ENCODE measurements around the gene ZNF157.
"Not testable (repeated sequence)": the region's sequence is repeated elsewhere in the genome, so short reads cannot be mapped to it uniquely, and the experiment has no call there.

The ZNF157 gene

DNA sequence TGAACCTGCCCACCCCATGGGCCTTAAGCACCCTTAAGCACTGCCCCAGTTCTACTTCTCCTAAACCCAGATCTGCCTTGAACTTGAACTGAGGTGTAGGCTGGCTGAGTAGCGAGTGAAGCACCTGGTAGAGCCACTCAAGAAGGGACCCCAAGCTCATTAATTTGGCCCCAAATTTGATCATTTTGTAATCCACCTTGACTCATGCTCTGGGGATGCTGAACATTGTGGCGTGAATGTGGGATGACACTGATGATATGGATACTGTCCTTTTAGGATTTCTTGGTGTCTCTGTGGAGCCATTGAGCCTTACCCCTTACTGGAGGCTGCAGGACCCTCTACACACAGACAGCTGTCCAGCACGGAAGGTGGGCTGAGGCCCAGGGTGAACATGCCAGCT, at the start of gene ZNF157:
Gene ZNF157, plus strand, starts transcription at position 301 of the 400 bp plus-strand sequence. Its CDS starts 91 bp downstream, at position 392.
- no peak for DNase-seq

DNA sequence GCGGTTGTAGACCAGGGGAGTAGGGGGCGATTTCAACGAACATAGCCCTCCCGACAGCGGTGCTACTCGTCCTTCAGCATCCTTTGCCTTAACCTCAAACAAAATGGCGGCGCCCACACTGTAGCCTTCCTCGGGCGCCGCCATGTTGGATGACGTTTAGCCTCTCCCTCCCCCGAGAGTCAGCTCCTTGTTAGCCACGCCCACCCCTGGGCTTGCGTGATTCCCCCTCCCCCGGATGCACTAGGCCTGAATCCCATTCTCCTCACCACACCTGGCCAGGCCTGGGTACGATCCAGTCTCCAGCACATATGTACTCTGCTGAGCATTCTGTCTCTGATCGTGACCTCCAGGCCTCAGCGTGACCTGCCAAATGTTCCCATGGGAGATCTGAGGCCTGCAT, 49.0 kb upstream of the ZNF157 start:
- DNase-seq = no peak

DNA sequence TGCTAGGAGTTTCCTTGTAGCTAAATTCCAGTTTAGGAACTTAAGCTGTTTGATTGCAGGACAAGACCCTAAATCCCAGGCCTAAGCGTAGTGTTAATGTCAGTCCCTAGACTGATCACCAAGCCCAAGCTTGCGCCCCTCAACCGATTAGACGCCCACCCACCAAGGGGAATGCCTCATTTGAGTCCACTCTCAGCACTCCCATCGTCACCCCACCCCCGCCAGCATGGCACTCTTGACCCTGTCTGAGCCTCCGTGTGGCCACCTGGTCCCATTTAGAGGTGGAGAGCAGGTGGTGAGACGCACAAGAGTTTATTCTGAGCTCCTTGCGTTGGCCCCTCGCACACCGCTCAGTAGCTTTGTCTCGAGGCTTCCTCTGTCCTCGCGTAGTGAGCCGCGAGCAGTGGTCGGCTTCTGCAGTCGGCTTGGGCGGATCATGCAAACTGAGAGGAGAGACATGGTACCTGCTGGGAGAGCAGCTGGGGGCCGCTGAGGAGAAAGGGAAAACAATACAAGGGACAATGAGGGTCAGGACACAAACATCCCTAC, 48.5 kb upstream of the ZNF157 start:
- no peak for DNase-seq

DNA sequence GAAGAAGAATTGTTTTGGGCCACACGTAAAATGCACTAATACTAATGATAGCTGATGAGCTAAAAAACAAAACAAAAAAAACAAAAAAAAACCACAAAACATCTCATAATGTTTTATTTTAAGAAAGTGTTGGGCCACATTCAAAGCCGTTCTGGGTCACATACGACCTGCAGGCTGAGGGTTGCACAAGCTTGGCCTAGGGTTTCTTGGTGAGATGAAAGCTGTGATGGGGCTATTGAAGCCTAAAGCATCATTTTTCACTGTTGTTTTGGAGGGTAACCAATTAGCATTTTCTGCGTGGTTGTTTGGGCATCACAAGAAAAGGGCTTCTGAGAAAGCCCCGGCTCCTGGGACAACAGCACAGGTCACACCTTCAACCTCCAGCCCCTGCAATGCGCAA, 42.5 kb upstream of the ZNF157 start:
- no peak for DNase-seq

DNA sequence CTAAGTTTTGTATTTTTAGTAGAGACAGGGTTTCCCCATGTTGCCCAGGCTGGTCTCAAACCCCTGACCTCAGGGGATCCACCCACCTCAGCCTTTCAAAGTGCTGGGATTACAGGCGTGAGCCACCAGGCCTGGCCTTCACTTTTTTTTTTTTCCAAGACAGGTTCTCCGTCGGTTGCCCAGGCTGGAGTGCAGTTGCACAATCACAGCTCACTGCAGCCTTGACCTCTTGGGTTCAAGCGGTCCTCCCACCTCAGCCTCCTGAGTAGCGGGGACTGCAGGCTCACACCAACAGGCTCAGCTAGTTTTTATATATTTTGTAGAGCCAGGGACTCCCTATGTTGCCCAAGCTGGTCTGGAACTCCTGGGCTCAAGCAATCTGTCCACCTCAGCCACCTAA, 37.6 kb upstream of the ZNF157 start:
- not testable (repeated sequence) for DNase-seq

DNA sequence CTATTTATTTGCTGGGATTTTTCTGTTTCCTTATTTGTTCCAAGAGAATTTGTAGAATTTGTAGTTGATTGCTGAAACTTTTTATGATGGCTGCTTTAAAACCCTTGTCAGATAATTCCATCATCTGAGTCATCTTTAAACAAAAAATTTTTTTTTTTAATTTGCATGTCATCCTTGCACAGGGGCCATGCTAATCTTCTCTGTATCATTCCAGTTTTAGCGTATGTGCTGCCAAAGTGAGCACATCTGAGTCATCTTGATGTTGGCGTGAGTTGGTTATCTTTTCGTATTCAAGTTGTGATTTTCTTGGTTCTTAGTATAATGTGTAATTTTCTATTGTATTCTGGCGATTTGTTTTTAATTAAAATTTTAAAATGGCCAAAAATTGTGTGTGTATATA, 18.7 kb upstream of the ZNF157 start:
- DNase-seq = no peak

DNA sequence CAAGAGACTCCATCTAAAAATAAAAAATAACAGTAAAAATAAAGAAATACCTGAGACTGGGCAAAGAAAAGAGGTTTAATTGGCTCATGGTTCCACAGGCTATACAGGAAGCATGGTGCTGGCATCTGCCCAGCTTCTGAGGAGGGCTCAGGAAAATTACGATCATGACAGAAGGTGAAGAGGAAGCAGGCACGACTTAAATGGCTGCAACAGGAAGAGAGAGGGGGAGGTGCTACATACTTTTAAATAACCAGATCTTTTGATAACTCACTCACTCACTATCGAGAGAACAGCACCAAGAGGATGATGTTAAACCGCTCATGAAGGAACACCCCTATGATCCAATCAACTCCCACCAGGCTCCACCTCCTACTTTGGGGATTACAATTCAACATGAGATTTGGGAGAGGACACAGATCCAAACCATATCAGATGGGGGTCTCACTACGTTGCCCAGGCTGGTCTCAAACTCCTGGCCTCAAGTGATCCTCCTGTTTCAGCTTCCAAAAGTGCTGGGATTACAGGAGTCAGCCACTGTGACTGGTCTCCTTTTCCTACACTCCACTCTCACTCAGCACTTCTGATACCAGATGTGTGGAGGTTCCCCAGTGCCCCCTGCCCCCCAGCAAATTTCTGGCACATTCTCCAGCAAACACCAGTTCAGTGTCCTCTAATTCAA, 11.9 kb upstream of the ZNF157 start:
- no peak for DNase-seq

DNA sequence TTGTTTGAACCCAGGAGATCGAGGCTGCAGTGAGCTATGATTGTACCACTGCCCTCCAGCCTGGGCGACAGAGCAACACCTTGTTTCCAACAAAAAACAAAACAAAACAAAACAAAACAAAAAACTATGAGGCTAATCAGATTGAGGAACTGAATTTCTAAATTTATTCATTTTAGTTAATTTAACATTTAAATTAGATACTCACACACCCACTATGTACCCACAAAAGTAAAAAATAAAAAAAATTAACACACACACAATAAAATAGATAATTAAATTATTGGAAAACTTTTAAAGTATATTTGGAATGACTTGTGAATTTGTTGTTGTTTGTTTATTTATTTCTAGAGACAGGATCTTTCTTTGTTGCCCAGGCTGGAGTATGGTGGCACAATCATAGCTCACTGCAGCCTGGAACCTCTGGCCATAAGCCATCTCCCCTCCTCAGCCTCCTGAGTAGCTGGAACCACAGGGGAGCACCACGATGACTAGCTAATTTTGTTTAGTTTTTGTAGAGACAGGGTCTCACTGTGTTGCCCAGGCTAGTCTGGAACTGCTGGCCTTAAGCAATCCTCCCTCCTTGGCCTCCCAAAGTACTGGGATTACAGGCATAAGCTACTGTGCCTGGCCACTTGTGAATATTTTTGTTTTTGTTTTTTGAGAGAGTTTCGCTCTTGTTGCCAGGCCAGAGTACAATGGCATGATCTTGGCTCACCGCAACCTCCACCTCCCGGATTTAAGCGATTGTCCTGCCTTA, 9.8 kb upstream of the ZNF157 start:
- DNase-seq = no peak

DNA sequence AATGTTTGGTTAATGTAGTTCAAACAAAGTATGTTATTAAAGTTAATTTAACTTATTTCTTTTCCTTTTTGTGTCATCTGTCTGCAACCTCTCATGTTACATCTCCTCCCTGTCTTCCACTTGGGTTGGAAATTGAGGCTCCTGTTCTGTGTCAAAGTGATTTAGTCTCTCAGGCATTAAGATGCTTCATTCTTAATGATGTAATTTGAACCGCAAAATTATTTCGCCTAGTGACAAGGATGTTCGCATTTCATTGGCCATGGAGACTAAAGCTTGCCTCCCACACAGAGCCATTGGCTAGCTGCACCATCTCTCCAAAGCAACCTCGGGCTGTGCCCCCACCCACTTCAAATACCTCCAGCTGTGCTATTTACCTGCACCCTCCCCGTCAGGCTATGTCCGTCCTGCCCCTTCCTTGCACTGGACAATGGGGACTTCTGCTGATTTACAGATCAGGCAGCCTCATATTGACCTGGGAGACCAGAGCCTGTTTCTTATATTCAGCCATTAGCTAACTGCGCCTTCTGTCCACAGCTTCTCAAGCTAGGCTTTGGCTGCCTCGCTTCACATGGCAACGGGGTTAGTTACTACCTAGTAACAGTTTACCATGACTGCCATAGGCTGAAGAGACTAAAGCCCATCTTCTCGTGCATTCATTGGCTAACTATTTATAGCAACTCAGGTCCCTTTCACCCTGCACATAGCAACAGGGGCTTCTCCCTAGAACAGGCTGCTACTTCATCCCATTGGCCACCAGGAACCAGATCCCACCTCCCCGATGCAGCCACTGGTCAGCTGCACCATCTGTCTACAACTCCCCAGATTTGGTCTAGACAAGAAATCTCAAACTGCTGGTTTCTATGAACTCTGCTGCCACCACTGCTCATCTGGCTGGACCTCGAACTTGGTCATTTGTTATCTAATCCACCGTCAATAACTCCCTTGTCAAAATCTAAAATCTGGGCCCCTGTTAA, 8.6 kb upstream of the ZNF157 start:
- peak; percentile 96 for DNase-seq

DNA sequence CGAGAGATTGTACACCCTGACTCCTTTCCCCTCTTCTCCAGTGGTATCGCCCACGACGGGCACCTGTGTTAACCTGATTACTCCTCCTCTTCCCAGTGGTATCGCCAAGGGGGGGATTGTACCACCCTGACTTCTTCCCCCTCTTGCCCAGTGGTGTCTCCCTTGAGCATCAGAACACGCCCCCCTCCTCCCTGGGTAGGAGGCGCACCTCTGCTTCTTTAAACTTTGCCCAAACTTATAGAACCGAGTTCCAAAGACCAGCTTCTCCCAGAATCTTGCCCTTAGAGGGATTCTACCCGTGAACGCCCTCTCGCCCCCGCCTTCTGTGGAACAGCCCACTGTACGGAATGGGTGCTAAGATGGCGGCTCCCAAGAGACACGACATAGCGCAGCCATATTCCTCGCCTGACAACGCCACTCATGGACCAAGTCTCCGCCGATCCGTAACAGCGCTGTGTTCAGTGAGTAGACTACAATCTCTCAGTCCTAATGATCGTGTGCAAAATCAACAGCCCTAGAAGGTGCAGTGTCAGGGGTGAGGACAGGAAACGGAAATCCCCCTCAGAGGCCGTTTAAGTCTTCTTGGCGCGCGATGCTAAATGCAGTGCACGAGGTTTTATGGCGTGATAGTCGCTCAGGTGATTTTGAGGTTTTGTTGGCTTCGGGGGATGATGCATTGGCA, 4.2 kb upstream of the ZNF157 start:
- DNase-seq = peak; percentile 77

DNA sequence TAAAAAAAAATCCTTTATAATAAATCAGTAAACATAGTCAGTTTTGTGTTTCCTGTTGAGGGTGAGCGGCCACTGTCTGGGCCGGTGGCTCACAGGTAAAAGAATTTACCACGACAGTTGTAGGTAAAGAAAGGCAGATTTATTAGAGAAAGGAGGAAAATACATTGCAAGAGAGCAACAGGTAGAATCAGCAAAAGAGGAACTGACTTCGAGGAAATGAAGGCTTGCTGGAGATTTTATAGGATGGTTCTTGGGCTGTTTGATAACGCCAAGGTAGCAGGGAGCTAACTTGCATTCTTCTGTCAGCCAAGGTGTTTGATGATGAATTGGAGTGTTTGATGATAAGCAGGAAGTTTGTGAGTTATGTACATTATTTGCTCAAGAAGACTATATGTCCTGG, 2.8 kb downstream of the ZNF157 start:
- no peak for DNase-seq

DNA sequence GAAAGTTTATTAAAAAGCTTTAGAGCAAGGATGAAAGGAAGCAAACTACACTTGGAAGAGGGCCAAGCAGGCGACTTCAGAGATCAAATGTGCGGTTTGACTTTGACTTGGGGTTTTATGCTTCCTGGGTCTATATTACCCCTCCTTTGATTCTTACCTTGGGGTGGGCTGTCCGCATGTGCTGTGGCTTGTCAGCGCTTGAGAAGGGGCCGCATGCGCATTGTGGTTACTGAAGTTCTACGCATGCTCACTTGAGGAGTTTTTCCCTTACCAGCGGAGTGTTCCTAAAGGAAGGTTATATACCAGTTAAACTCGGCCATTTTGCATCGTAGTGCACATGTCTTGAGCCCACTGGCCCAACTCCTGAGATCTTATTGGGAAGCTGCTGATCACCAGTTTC, 9.9 kb downstream of the ZNF157 start:
- no peak for DNase-seq

DNA sequence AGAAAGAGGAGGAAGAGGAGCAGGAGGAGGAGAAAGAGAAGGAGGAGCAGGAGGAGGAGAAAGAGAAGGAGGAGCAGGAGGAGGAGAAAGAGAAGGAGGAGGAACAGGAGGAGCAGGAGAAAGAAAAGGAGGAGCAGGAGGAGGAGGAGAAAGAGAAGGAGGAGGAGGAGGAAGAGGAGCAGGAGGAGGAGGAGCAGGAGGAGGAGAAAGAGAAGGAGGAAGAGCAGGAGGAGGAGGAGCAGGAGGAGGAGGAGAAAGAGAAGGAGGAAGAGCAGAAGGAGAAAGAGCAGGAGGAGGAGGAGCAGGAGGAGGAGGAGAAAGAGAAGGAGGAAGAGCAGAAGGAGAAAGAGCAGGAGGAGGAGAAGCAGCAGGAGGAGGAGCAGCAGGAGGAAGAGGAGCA, 10.5 kb downstream of the ZNF157 start:
- DNase-seq = not testable (repeated sequence)

DNA sequence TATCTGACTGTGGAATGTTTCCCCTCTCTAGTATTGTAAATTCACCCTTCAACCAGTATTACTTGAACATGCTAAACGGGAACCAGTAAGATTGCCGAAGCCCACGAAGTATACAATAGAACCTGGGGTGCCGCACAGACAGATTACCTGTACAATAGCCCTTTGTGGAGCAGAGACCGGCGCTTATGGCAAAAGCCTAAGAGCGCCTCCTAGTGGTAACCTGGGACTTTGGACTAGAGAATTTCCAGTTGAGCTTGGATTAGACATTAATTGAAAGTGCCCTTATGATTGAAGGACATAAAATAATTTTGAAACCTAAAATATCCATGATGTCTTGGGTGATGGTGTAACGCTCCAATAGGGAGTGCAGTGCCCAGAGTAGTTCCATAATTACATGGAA, 14.1 kb downstream of the ZNF157 start:
- peak; percentile 63 for DNase-seq

DNA sequence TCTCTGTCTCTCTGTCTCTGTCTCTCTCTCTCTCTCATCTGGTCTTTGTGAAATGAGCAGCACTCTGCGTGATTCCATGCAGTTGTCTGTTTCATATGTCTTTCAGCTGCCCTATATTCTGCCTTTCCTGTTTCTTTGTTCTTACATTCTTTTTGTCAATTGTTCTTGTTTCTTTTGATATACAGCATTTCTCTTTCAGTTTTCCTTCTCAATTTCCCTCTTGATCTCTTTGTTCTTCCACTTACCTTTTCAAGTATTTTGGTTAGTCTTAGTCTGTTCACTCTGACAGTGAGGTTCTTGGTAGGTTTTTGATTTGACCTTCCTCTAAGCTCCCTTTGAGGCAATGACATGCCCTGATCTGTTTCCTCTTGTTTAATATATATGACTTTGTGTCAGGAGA, 20.4 kb downstream of the ZNF157 start:
- no peak for DNase-seq

DNA sequence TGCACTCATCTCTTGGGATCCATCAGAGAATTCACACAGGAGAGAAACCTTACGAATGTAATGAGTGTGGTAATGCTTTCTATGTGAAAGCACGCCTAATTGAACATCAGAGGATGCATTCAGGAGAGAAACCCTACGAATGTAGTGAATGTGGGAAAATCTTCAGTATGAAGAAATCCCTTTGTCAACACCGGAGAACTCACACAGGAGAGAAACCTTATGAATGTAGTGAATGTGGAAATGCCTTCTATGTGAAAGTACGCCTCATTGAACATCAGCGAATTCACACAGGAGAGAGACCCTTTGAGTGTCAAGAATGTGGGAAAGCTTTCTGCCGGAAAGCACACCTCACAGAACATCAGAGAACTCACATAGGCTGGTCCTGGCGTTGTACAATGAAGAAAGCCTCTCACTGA, 42.8 kb downstream of the ZNF157 start:
- no peak for DNase-seq

DNA sequence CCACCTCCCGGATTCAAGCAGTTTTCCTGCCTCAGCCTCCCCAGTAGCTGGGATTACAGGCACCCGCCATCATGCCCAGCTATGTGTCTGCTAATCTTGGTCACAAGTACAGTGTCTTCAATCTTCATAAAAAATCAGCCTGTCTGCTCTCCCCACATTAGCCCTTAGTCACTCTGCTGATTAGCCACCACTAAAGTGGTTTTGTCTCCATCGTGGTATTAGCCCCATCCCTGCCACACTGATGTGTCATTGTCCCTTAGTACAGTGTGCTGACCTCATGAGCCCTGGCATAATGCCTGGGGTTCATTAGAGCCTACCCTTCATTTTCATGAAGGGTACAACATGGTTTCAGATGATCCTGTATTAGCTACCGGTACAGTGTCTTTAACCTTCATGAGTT, 49.9 kb downstream of the ZNF157 start:
- no peak for DNase-seq

DNA sequence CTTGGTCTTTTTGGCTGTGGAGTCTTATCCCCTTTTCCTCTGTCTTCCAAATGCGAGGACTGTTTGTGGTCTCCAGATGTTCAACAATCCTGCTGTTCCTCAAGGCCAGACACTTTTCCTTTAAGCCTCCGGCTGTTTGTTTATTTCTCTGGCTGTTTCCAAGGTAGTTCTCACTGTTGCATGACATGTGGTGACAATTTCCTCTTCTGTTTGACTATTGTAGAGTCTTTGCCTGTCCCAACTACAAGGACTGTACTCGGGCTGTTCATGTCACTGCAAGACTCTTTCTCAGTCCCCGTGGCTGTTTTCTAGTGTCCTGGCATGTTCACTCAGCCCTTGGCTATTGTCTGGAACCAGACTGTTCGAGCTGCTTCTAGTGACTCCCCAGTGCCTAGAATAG, 50.6 kb downstream of the ZNF157 start:
- DNase-seq = no peak

DNA sequence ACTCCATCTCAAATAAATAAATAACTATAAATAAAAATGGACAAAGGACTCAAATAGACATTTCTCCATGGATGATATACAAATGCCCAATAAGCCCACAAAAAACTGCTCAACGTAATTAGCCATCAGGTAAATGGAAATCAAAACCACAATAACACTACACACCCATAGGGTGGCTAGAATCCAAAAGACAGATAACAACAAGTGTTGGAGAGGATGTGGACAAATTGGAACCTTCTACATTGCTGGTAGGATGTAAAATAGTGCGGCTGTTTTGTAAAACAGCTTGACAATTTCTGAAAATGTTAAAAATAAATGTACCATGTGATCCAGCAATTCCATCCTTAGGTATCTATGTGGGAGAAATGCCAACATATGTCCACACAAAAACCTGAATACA, 52.1 kb downstream of the ZNF157 start:
- no peak for DNase-seq

DNA sequence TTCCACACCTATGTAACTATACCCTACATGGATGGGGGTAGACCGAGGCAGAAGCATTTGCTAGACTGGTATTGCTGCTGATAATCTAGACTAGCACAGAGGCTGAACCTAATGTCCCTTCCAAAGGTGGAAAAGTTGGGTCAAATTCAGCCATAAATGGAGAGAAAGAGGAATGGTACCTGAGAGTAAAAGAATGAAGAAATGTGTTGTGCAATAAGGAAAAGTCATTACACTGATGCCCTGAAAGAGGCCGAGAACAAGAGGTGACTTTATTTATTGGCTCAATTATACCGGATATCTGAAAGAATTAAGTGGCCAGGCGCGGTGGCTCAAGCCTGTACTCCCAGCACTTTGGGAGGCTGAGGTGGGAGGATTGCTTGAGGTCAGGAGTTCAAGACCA, 60.5 kb downstream of the ZNF157 start:
- DNase-seq = no peak

DNA sequence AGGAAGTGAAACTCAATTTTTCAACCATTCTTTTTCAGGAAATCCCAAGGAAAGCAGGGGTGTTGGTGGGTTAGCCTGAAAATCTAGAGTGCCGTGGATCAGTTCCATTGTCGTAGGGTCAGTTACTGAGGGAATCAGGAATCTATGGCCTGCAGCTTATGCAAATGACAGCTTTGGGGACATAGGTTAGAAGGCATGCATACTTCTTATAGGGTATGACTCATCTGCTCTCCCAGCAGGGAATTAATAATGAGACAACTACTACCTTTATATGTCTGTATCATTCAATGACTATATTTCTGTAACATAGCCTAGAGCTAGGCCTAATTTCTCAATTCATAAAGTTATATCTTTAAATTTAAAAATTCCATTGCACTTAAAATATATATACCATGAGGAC, 76.1 kb downstream of the ZNF157 start:
- no peak for DNase-seq

DNA sequence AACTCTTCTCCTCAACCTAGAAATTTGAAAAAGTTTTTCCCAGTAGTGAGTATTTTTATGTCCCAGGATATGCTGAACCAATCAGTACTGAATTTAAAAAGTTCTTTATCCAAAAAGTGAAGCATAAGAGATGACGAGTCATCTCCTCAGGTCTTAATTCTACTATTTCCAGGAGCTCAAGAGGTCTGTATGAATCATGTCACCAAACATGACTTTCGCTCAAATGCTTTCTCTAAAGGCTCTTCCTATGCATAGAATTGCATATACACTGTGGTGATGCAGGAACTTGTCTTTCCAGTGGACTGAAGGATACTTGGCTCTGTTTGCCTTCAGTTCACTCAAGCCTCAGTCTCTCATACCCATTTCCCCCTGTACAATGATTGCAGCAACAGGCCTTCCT, 76.6 kb downstream of the ZNF157 start:
- DNase-seq = no peak

DNA sequence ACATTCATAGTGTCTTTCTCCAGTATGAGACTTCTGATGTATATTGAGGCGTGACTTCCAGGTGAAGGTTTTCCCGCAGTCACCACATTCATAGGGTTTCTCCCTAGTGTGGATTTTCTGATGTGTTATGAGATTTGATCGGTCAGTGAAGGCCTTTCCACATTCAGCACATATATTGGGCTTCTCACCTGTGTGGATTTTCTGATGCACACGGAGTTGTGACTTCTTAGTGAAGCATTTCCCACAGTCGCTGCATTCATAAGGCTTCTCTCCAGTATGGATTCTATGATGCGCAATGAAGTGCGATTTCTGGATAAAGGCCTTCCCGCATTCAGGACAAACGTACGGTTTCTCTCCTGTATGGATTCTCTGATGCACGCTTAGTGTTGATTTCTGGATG, 77.2 kb downstream of the ZNF157 start:
- no peak for DNase-seq
